HuH-7.5 (cell line): ENCODE results near the gene IRF1.

ENCODE experiments used
- DNase-seq: peaks from one replicate; pipeline ENCODE4 v3.0.0; 2011; ENCODE audit warnings: low spot score

The IRF1 gene

GRCh38 chr5:132500931-132501628, 10.5 kb upstream of the IRF1 start:
- peak; percentile 42 for DNase-seq

- DNase-seq, result no peak
Observed at GRCh38 chr5:132500244-132500930, 9.8 kb upstream of the IRF1 start.

DNA sequence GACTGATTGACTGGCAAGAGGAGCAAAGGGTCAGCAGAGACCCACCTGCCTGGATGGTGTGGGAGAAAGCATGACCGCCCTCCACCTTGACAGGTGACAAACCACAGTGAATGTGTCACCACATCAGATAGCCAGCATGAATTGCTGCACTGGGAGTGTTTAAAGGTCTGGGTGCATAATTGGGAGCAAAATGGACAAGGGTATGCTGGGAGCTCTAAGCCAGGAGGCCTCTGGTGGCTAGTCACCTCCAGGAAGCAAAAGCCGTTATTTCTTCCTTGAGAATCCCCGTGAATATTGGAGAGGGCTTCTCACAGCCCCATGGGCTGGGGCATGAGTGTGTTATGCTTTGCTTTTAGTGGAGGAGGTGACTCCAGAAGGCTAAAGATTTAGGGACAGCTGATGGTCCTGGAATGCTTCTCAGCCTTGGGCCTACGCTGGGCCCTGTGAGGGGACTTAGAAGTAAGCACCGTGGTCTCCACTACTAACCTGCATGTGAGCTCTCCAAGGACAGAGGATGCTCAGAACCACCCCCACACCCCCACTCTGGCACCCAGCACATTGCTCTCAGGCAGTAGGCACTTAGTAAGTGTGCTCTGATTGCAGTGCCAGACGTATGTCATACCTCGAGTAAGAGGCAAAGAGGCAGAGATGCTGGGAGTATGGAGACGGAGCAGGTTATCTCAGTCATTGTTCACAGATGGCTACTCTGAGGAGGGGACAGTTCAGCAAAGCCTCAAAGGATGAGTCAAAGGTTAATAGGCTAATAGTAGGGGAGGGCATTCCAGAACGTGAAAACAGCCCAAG, 9.1 kb upstream of the IRF1 start:
- DNase-seq, result no peak

GRCh38 chr5:132498686-132499271, 8.2 kb upstream of the IRF1 start:
- no peak for DNase-seq

- DNase-seq, result no peak
Observed at GRCh38 chr5:132498152-132498551, 7.6 kb upstream of the IRF1 start.

GRCh38 chr5:132497488-132497997, 7.0 kb upstream of the IRF1 start:
- DNase-seq, result peak; percentile 29

- peak; percentile 73 for DNase-seq
Observed at GRCh38 chr5:132496631-132497487, 6.3 kb upstream of the IRF1 start.

- DNase-seq, result peak; percentile 87
Observed at GRCh38 chr5:132496191-132496630, 5.6 kb upstream of the IRF1 start.

DNA sequence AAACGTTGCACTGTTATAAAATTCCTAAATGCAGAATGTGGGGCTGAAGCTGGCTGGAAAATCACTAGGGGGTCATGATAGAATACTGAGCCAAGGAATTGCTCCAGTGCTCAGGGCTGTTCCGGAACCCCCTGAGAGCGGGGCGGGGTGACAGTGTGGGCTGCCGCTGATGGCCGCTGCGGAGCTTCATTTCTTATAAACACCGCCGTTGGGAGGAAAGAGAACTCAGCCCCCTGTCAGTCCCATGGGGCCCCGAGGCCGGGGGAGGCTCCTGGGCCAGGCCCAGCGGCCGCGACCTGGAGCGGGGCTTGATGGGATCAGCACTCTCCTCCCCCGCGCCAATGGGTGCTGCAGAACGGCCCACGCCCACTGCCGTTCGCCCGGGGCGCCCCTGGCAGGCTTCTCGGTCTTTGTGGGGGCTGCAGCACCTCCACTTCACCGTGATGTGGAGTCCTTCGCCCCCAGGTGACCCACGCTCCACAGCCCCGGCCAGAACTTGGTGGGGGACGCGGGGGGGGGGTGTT, 5.2 kb upstream of the IRF1 start:
- peak; percentile 87 for DNase-seq

DNA sequence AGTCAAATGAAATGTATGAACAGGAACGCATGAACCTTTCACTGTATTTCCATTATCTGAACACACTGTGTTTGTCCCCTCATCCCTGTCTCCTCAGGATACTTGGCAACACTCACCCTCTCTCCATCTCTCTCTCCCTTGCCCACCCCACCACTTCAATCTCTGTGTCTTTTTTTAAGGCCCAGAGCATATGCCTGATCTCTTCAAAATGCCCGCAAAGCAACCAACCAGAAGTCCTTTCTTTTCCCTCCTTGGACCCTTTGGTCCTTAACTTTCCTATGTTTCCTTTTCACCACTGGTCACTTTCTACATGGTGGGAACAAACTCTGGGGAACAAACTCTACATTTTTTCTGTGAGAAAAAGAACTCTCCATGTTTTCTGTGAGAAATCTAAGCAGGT, 3.2 kb upstream of the IRF1 start:
- DNase-seq, result no peak

- DNase-seq, result no peak
Observed at GRCh38 chr5:132493241-132493640, 2.7 kb upstream of the IRF1 start.

GRCh38 chr5:132492386-132493125, 2.0 kb upstream of the IRF1 start:
- no peak for DNase-seq

GRCh38 chr5:132491368-132492364, 1.1 kb upstream of the IRF1 start:
- DNase-seq, result no peak

DNA sequence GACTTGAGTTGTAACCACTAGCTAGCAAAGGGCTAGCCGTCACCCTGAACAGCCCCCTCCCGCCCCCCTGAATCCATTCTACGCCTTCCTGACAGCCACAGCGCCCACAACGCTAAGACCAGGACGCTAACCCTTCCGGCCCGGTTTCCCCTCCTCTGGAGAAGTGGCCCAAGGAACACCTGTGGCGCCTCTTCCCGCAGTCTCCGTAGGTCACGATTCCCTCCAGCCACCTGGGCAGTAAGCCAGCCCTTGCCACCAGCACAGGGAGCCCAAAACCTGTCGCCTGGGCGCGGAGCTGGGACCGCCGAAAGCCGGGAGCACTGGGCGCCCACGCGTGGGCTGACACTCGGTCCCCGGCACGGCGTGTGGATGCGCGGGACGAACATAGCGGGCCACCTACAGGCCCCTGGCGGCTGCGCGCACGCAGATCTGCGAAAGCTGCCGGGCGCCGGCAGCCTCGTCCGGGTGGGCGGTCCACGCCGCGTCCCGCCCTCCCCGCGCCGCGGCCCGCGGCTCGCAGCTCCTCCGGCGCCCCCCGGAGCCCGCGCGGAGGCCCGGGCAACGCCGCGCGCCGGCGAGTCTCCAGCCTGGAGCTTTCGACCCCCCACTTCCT, 596 bp downstream of the IRF1 start:
- DNase-seq, result peak; percentile 43

DNA sequence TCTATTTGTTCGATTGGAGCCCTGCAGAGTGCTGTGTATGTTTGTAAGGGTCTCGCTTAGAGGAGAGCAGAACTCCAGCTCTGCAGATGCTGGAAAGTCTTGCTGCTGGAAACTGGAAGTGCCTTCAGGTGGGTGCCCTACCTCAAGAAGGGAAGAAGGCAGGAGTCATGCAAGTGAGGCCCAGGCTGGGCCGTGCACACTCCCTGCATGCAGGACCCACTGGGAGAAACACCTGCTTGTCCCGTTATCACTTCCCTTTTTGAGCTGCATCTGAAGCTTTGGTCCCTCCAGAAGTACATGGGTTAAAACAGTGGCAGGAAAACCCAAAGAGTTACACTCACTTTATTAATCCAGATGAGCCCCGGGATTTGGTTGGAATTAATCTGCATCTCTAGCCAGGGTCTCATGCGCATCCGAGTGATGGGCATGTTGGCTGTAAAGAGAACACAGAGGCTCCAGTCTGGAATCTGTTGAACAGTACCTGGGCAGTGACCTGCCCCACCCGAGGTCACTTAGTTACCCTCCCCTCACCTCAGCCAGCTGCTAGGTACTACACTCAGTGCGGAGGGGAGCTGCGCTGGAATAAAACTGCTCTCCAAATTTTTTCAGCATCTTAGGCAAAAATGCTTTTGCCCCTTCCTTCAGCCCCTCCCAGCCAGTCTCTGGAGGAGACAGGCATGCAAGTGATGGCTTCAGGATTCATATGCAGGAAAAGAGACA, 1.4 kb downstream of the IRF1 start:
- DNase-seq, result no peak

DNA sequence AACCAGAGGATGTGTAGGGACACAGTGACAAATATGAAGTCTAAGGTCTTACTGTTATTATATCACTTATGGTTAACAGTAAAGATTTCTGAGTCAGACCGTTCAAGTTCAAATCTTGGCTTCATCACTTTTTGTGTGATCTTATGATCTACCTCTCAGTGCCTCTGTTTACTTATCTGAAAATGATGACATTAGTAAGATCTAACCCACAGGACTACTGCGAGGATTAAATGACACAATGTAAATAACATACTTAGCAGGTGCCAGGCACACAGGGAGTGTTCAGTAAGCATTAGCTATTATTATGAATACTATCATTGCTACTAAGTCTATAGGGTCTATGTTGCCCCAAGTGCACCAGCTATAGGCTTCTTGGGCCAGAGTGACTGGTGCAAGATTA, 2.0 kb downstream of the IRF1 start:
- DNase-seq, result no peak

GRCh38 chr5:132487841-132488555, 2.6 kb downstream of the IRF1 start:
- DNase-seq, result no peak
